GM18907 (cell line): Measurements from ENCODE around the gene UPB1.
A peak's percentile ranks its signal among the peaks of the same experiment; 100 is the strongest.
"Not testable (repeated sequence)": the region's sequence is repeated elsewhere in the genome, so short reads cannot be mapped to it uniquely, and the experiment has no call there.

ENCODE experiments used
- ATAC-seq: cut with Tn5 transposase; IDR thresholded peaks from one replicate; pipeline ENCODE4 v1.9.1; 2021; ENCODE audit warnings: mild to moderate bottlenecking, moderate library complexity; ENCODE audit not compliant: unreplicated experiment

The UPB1 gene

GRCh38 chr22:24481641-24482040 is 13.5 kb upstream of the UPB1 start:
- ATAC-seq = no peak

- ATAC-seq = no peak
These were observed 12.6 kb upstream of the UPB1 start for GRCh38 chr22:24482575-24482974.

GRCh38 chr22:24482998-24483397 is 12.1 kb upstream of the UPB1 start:
- ATAC-seq = no peak

GRCh38 chr22:24483976-24484545 is 11.1 kb upstream of the UPB1 start:
- ATAC-seq = no peak

- no peak for ATAC-seq
These were observed 10.0 kb upstream of the UPB1 start for GRCh38 chr22:24485170-24485569.

- no peak for ATAC-seq
These were observed 9.5 kb upstream of the UPB1 start for GRCh38 chr22:24485608-24486007.

- ATAC-seq = no peak
These were observed 8.6 kb upstream of the UPB1 start for GRCh38 chr22:24486501-24486921.

- no peak for ATAC-seq
These were observed 6.1 kb upstream of the UPB1 start for GRCh38 chr22:24489011-24489410.

- not testable (repeated sequence) for ATAC-seq
These were observed 5.7 kb upstream of the UPB1 start for GRCh38 chr22:24489434-24489833.

GRCh38 chr22:24492391-24492790 is 2.7 kb upstream of the UPB1 start:
- ATAC-seq = no peak

- ATAC-seq = no peak
These were observed 985 bp upstream of the UPB1 start for GRCh38 chr22:24494167-24494527.

GRCh38 chr22:24495365-24495675 is 188 bp downstream of the UPB1 start:
- ATAC-seq = no peak

GRCh38 chr22:24496234-24496633 is 1.1 kb downstream of the UPB1 start:
- no peak for ATAC-seq

- no peak for ATAC-seq
These were observed 1.5 kb downstream of the UPB1 start for GRCh38 chr22:24496661-24497060.

GRCh38 chr22:24497841-24498258 is 2.7 kb downstream of the UPB1 start:
- no peak for ATAC-seq

GRCh38 chr22:24498824-24499223 is 3.7 kb downstream of the UPB1 start:
- ATAC-seq = no peak

- no peak for ATAC-seq
These were observed 4.7 kb downstream of the UPB1 start for GRCh38 chr22:24499706-24500276.

GRCh38 chr22:24500277-24500820 is 5.2 kb downstream of the UPB1 start:
- ATAC-seq = no peak

- no peak for ATAC-seq
These were observed 6.3 kb downstream of the UPB1 start for GRCh38 chr22:24501301-24502005.

GRCh38 chr22:24502034-24502433 is 6.9 kb downstream of the UPB1 start:
- ATAC-seq = no peak

- no peak for ATAC-seq
These were observed 7.4 kb downstream of the UPB1 start for GRCh38 chr22:24502541-24502940.

- peak; percentile 47 for ATAC-seq
These were observed 8.2 kb downstream of the UPB1 start for GRCh38 chr22:24503137-24503842.
